Spleen (tissue), 11 donors: Measurements from ENCODE around the gene ABI3. TPM values are rescaled to one million over a fixed set of nuclear protein-coding genes. Genes with fewer than 3 reads are reported as not detected.

Experiments
- DNase-seq: peaks from one replicate; pipeline ENCODE4 v3.0.0-alpha.2; 2020
- H3K27ac ChIP-seq, 8 donors: fragments of 200-600 bp; sonication (generic) in 7 of 8; 1 replicate in 4 of 8; 2 replicates in 4 of 8; pipeline versions ENCODE4 v1.5.0 to v1.8.0; 2016 to 2021; ENCODE audit warnings: inconsistent platforms in 4 of 8, mild to moderate bottlenecking in 4 of 8, moderate library complexity in 1 of 8
- H3K27me3 ChIP-seq, 7 donors: fragments of 200-600 bp; sonication (generic) in 6 of 7; replicated peaks in 1 of 7; 1 replicate in 4 of 7; 2 replicates in 3 of 7; pipeline versions ENCODE4 v1.5.0 to v1.8.0; 2016 to 2021; ENCODE audit warnings: inconsistent platforms in 3 of 7, mild to moderate bottlenecking in 1 of 7
- H3K36me3 ChIP-seq, 6 donors: fragments of 200-600 bp; sonication (generic) in 5 of 6; 1 replicate in 4 of 6; 2 replicates in 2 of 6; pipeline versions ENCODE4 v1.5.0 to v1.8.0; 2016 to 2021; ENCODE audit warnings: inconsistent platforms in 2 of 6
- H3K4me1 ChIP-seq, 6 donors: fragments of 200-600 bp; sonication (generic) in 5 of 6; 1 replicate in 3 of 6; 2 replicates in 3 of 6; pipeline versions ENCODE4 v1.5.0 to v1.8.0; 2016 to 2021; ENCODE audit warnings: inconsistent platforms in 3 of 6
- H3K4me3 ChIP-seq, 8 donors: fragments of 200-600 bp; sonication (generic) in 7 of 8; 1 replicate in 4 of 8; 2 replicates in 4 of 8; pipeline versions ENCODE4 v1.5.0 to v1.8.0; 2016 to 2021; ENCODE audit warnings: inconsistent platforms in 4 of 8, mild to moderate bottlenecking in 4 of 8, moderate library complexity in 2 of 8
- H3K9me3 ChIP-seq, 8 donors: fragments of 200-600 bp; sonication (generic) in 7 of 8; 1 replicate in 4 of 8; 2 replicates in 4 of 8; pipeline versions ENCODE4 v1.5.0 to v1.8.0; 2016 to 2021; ENCODE audit warnings: inconsistent platforms in 4 of 8
- CTCF ChIP-seq, 11 experiments: fragments of 200-600 bp in 7 of 11; fragments of 450-650 bp in 4 of 11; sonication (generic) in 4 of 11; IDR thresholded peaks in 8 of 11; conservative IDR thresholded peaks in 3 of 11; 1 replicate in 7 of 11; 2 replicates in 4 of 11; pipeline versions ENCODE4 v1.4.0 to v1.8.0; 2016 to 2021; ENCODE audit warnings: antibody characterized with exemption in 11 of 11, inconsistent platforms in 4 of 11, mild to moderate bottlenecking in 1 of 11
- POLR2A ChIP-seq, 3 donors: fragments of 450-650 bp; IDR thresholded peaks; one replicate each; pipeline ENCODE4 v1.5.1; 2017; ENCODE audit warnings: antibody characterized with exemption in 3 of 3, mild to moderate bottlenecking in 1 of 3
- POLR2AphosphoS5 ChIP-seq, 3 donors: sonication (generic); formaldehyde crosslinking; IDR thresholded peaks; one replicate each; pipeline ENCODE4 v1.5.1; 2017; ENCODE audit warnings: antibody characterized with exemption in 3 of 3
- WGBS, 5 donors: extraction: QIAGEN DNeasy Blood & Tissue Kit in 3 of 5; methylation state at CpG; one replicate each; pipeline versions ENCODE4 v1.1.5 to v1.1.7; 2013 to 2018; 5-methylcytosine and 5-hydroxymethylcytosine counted together
- intact Hi-C: fragments of 100-400 bp; cut with DNase I; formaldehyde crosslinking; loops from one replicate; pipeline ENCODE4 v1.15.0; 2023; ENCODE audit warnings: low total_unique reads
- polyA plus RNA-seq, 3 donors: library from polyadenylated mRNA; stranded (reverse); fragments of 200-250 nt; gene quantifications; one replicate each; pipeline ENCODE4 v1.2.1, GENCODE V29; 2013
- total RNA-seq, 7 donors: library from RNA; depleted of rRNA in 3 of 7; stranded (reverse); fragments of >200 nt in 3 of 7; fragmentation: NEBNext Ultra II Directional in 4 of 7; extraction: Animal tissue kit (Norgen Biotek cat#: 25700) in 4 of 7; gene quantifications; one replicate each; pipeline versions ENCODE4 v1.1.0 to v1.2.1, GENCODE V29; 2016 to 2021
- donor health status: healthy with polysubstance abuse.
- donor health status: DM: no; HTN: no; CAD: no; lungs with moderate emphysema.
- donor health status: DM: no; HTN: no; CAD: no.
- donor health status: Bipolar disorder and iron deficiency.
- donor health status: healthy.
- donor health status: DM: no; HTN: no; CAD: no.
- donor health status: DM: yes; HTN: yes; CAD: no.

Gene ABI3
- total and polyA plus RNA-seq, 10 donors, result 51.3 to 121 (median 82.3) TPM

GRCh38 chr17:49266233-49266632, 55.7 kb downstream of the ABI3 start:
- Histone ChIP-seq H3K27ac (no peak overlapping the region), H3K27me3 (peaks cover 0 to 7% (median 0%) of the 10 kb centered on the region in 7 donors), H3K4me3 (no peak overlapping the region), H3K36me3 (no peaks in the 10 kb centered on the region), H3K4me1 (peaks cover 0 to 6% (median 0%) of the 10 kb centered on the region in 6 donors), H3K9me3 (no peaks in the 10 kb centered on the region)
- WGBS, 5 donors, result 79 to 91% (median 83%) methylated on average over 2 of the region's 2 CpGs
- DNase-seq, result no peak
- intact Hi-C loops, result no loop called here
- TF ChIP-seq POLR2A (IDR thresholded peaks at IDR 0.05), result no peak
- TF ChIP-seq CTCF (IDR thresholded peaks at IDR 0.05 in 8 of 11, conservative IDR thresholded peaks at IDR 0.05 in 3 of 11), result no peak
- no peak for TF ChIP-seq POLR2AphosphoS5 (IDR thresholded peaks at IDR 0.05)

GRCh38 chr17:49267912-49268311, 57.4 kb downstream of the ABI3 start:
- no peak overlapping the region for H3K4me3 ChIP-seq
- no peaks in the 10 kb centered on the region for H3K4me1 ChIP-seq
- DNase-seq, result no peak
- WGBS, 5 donors, result 80 to 91% (median 83%) methylated on average over 3 of the region's 3 CpGs
- intact Hi-C loops, result no loop called here
- H3K9me3 ChIP-seq, result no peaks in the 10 kb centered on the region
- H3K36me3 ChIP-seq, result no peaks in the 10 kb centered on the region
- no peak for TF ChIP-seq CTCF (IDR thresholded peaks at IDR 0.05 in 8 of 11, conservative IDR thresholded peaks at IDR 0.05 in 3 of 11)
- TF ChIP-seq POLR2AphosphoS5 (IDR thresholded peaks at IDR 0.05), result no peak
- TF ChIP-seq POLR2A (IDR thresholded peaks at IDR 0.05), result no peak
- no peak overlapping the region for H3K27ac ChIP-seq
- no peaks in the 10 kb centered on the region for H3K27me3 ChIP-seq

- TF ChIP-seq POLR2AphosphoS5 (IDR thresholded peaks at IDR 0.05) (no peak), POLR2A (IDR thresholded peaks at IDR 0.05) (no peak), CTCF (IDR thresholded peaks at IDR 0.05 in 8 of 11, conservative IDR thresholded peaks at IDR 0.05 in 3 of 11) (no peak)
- H3K9me3 ChIP-seq, result no peaks in the 10 kb centered on the region
These were observed 58.8 kb downstream of the ABI3 start for GRCh38 chr17:49269356-49269755.

More at GRCh38 chr17:49269356-49269755, 58.8 kb downstream of the ABI3 start:
- Histone ChIP-seq H3K27me3 (no peaks in the 10 kb centered on the region), H3K27ac (no peak overlapping the region), H3K4me3 (no peak overlapping the region), H3K4me1 (no peaks in the 10 kb centered on the region), H3K36me3 (no peaks in the 10 kb centered on the region)
- no peak for DNase-seq
- 73 to 83% (median 80%) methylated on average over 5 of the region's 5 CpGs for WGBS, 5 donors
- intact Hi-C loops, result no loop called here

Other genes starting within 250 kb of the ABI3 start
- not detected for gene GIP, start 242.1 kb upstream of the ABI3 start, total RNA-seq
- gene GIP, start 242.1 kb upstream of the ABI3 start, polyA plus RNA-seq, result not detected
- gene IGF2BP1, start 213.3 kb upstream of the ABI3 start, total RNA-seq, result not detected
- under 1 TPM in 1 of 3 donors, not detected in 2; 0.17 TPM for gene IGF2BP1, start 213.3 kb upstream of the ABI3 start, polyA plus RNA-seq
- under 1 TPM in 4 of 7 donors, not detected in 3; 0.10 to 0.21 (median 0.18) TPM for gene B4GALNT2, start 77.9 kb upstream of the ABI3 start, total RNA-seq
- gene B4GALNT2, start 77.9 kb upstream of the ABI3 start, polyA plus RNA-seq, result not detected
- 10 to 100 TPM; 17.2 to 32.9 (median 21.9) TPM for gene GNGT2, start 133 bp upstream of the ABI3 start, total RNA-seq
- 10 to 100 TPM; 22.7 to 42.9 (median 34.1) TPM for gene GNGT2, start 133 bp upstream of the ABI3 start, polyA plus RNA-seq
- gene PHOSPHO1, start 20.1 kb downstream of the ABI3 start, total RNA-seq, result 10 to 100 TPM in 2 of 7 donors, 1 to 10 TPM in 5; 1.5 to 12.2 (median 6.9) TPM
- gene PHOSPHO1, start 20.1 kb downstream of the ABI3 start, polyA plus RNA-seq, result 1 to 10 TPM in 1 of 3 donors, under 1 TPM in 2; 0.80 to 2.1 (median 0.96) TPM
- gene ZNF652, start 151.5 kb downstream of the ABI3 start, total RNA-seq, result 10 to 100 TPM; 51.4 to 73.9 (median 57.5) TPM
- 10 to 100 TPM; 18.2 to 26.6 (median 23.3) TPM for gene ZNF652, start 151.5 kb downstream of the ABI3 start, polyA plus RNA-seq
- 10 to 100 TPM; 49.4 to 84.1 (median 66.6) TPM for gene PHB1, start 204.2 kb downstream of the ABI3 start, total RNA-seq
- gene PHB1, start 204.2 kb downstream of the ABI3 start, polyA plus RNA-seq, result 100 to 1,000 TPM in 1 of 3 donors, 10 to 100 TPM in 2; 60.3 to 109 (median 95.5) TPM